K562 (cell line): ENCODE measurements around the gene DHX35. TPM values are rescaled to one million over a fixed set of nuclear protein-coding genes. Genes with fewer than 3 reads are reported as not detected.

ENCODE experiments used
- ATAC-seq: fragments of 200-7000 bp; cut with Tn5 transposase; 3 replicates; pipeline ENCODE4 v1.9.1; 2020; ENCODE audit warnings: moderate library complexity
- BruUV-seq: library from RNA; stranded (reverse); fragments of 400-500 nt; replicated peaks from 2 replicates; lab custom pipeline; 2021; lab: Mats Ljungman, UMichigan
- CTCF ChIA-PET: fragments of 300-600 bp; formaldehyde crosslinking; extraction: SDS; loops from one replicate; lab custom pipeline; 2021; ENCODE audit warnings: low intra/inter-chr PET ratio; lab: Yijun Ruan, JAX
- POLR2A ChIA-PET: fragments of 300-600, 350-650 bp; sonication (Branson Sonifier 250); formaldehyde crosslinking; extraction: SDS; loops from one replicate; lab custom pipeline; 2021; ENCODE audit warnings: antibody characterized with exemption, inconsistent platforms; lab: Yijun Ruan, JAX
- DNase-seq, 4 experiments: peaks; one replicate each; pipeline versions ENCODE4 v3.0.0 to v3.0.0-alpha.2; 2011 to 2018; ENCODE audit warnings: low spot score in 3 of 4, mixed read lengths in 3 of 4; ENCODE audit errors: extremely low read depth in 1 of 4
- FAIRE-seq: peaks from 2 replicates; lab custom pipeline; 2011; peaks lifted over from hg19 to GRCh38; lab: Jason Lieb, UNC
- H2AFZ ChIP-seq: 2 replicates; pipeline ENCODE4 v1.6.0; 2011; ENCODE audit warnings: low read depth, low read length, control low read depth, inconsistent platforms
- H3K27ac ChIP-seq: fragments of 200-600 bp; 3 replicates; pipeline ENCODE4 v1.8.0; 2011; ENCODE audit warnings: low read depth, mild to moderate bottlenecking, control low read depth, inconsistent platforms, low read length, moderate library complexity, mixed read lengths; ENCODE audit errors: extremely low read depth
- H3K27me3 ChIP-seq, 2 experiments: fragments of 300-600 bp in 1 of 2; 2 replicates in 1 of 2; 3 replicates in 1 of 2; pipeline versions ENCODE4 v1.6.0 to v1.8.0; 2011; ENCODE audit warnings: inconsistent platforms in 2 of 2, low read length in 2 of 2, mild to moderate bottlenecking in 1 of 2, mixed read lengths in 1 of 2, moderate library complexity in 1 of 2; ENCODE audit not compliant: control insufficient read depth in 2 of 2, insufficient read depth in 2 of 2
- H3K36me3 ChIP-seq: fragments of 300-600 bp; 3 replicates; pipeline ENCODE4 v1.8.0; 2011; ENCODE audit warnings: mild to moderate bottlenecking, low read length, inconsistent platforms; ENCODE audit not compliant: control insufficient read depth, insufficient read depth
- H3K4me1 ChIP-seq, 2 experiments: fragments of 200-600 bp in 1 of 2; replicated peaks in 1 of 2; 2 replicates in 1 of 2; 3 replicates in 1 of 2; pipeline versions ENCODE4 v1.5.1 to v1.8.0; 2011; ENCODE audit warnings: inconsistent platforms in 2 of 2, low read length in 2 of 2, mild to moderate bottlenecking in 1 of 2, mixed read lengths in 1 of 2, moderate library complexity in 1 of 2; ENCODE audit not compliant: control insufficient read depth in 2 of 2, insufficient read depth in 2 of 2
- H3K4me2 ChIP-seq: 2 replicates; pipeline ENCODE4 v1.6.1; 2011; ENCODE audit warnings: low read length, control low read depth, inconsistent platforms, mixed read lengths; ENCODE audit not compliant: insufficient read depth
- H3K4me3 ChIP-seq: fragments of 200-600 bp; sonication (generic), shearing (Covaris generic); 2 replicates; pipeline ENCODE4 v1.5.1; 2016; ENCODE audit warnings: control low read depth, inconsistent platforms
- H3K79me2 ChIP-seq: fragments of 200-600 bp; 3 replicates; pipeline ENCODE4 v1.8.0; 2011; ENCODE audit warnings: low read length, inconsistent platforms; ENCODE audit not compliant: control insufficient read depth, insufficient read depth
- H3K9ac ChIP-seq, 2 experiments: 2 replicates each; pipeline versions ENCODE4 v1.6.0 to v1.6.1; 2011; ENCODE audit warnings: low read depth in 2 of 2, low read length in 2 of 2, control low read depth in 1 of 2, inconsistent platforms in 1 of 2, mild to moderate bottlenecking in 1 of 2, mixed read lengths in 1 of 2; ENCODE audit not compliant: insufficient read depth in 1 of 2
- H3K9me1 ChIP-seq: one replicate; pipeline ENCODE4 v1.6.0; 2011; ENCODE audit warnings: inconsistent platforms, mild to moderate bottlenecking, low read length, moderate library complexity; ENCODE audit not compliant: control insufficient read depth, insufficient read depth
- H3K9me3 ChIP-seq: replicated peaks from 2 replicates; pipeline ENCODE4 v1.5.1; 2011; ENCODE audit warnings: low read depth, low read length, inconsistent platforms; ENCODE audit not compliant: control insufficient read depth, insufficient read depth
- H4K20me1 ChIP-seq: replicated peaks from 2 replicates; pipeline ENCODE4 v1.6.1; 2011; ENCODE audit warnings: low read length, inconsistent platforms, mixed read lengths; ENCODE audit not compliant: control insufficient read depth, insufficient read depth
- BMI1 ChIP-seq: fragments of 150-350 bp; IDR thresholded peaks from 2 replicates; pipeline ENCODE4 v1.6.1; 2014; ENCODE audit warnings: low read length
- GATA2 ChIP-seq: sonication (generic); formaldehyde crosslinking; IDR thresholded peaks from 2 replicates; pipeline ENCODE4 v1.4.0; 2020; ENCODE audit warnings: mild to moderate bottlenecking, missing genetic modification reagents
- NFE2L1 ChIP-seq: fragments of 450-650 bp; IDR thresholded peaks from 2 replicates; pipeline ENCODE4 v1.6.1; 2016; ENCODE audit warnings: missing genetic modification characterization, low read depth, mild to moderate bottlenecking, missing compliant biosample characterization, moderate library complexity, borderline replicate concordance
- NR2F6 ChIP-seq: fragments of 450-650 bp; formaldehyde crosslinking; IDR thresholded peaks from 2 replicates; pipeline ENCODE4 v1.4.0; 2020; ENCODE audit warnings: mild to moderate bottlenecking
- POLR2A ChIP-seq: fragments of 450-650 bp; conservative IDR thresholded peaks from 2 replicates; pipeline ENCODE4 v1.6.1; 2016
- RBM15 ChIP-seq: fragments of 200-400 bp; formaldehyde crosslinking; IDR thresholded peaks from 2 replicates; pipeline ENCODE4 v1.6.1; 2018; ENCODE audit warnings: mild to moderate bottlenecking, low read length, moderate library complexity; ENCODE audit not compliant: insufficient read depth
- STAT5A ChIP-seq: IDR thresholded peaks from 2 replicates; pipeline ENCODE4 v1.6.1; 2012; ENCODE audit warnings: low read length, inconsistent platforms, borderline replicate concordance
- TRIM28 ChIP-seq: fragments of 450-650 bp; IDR thresholded peaks from 2 replicates; pipeline ENCODE4 v1.6.1; 2017
- ZNF12 ChIP-seq: sonication (generic); formaldehyde crosslinking; IDR thresholded peaks from 2 replicates; pipeline ENCODE4 v1.4.0; 2020; ENCODE audit warnings: mild to moderate bottlenecking, missing genetic modification reagents
- ZNF143 ChIP-seq: sonication (generic); formaldehyde crosslinking; IDR thresholded peaks from 2 replicates; pipeline ENCODE4 v1.9.0; 2022; ENCODE audit warnings: mild to moderate bottlenecking, missing genetic modification reagents
- ZNF232 ChIP-seq: sonication (generic); formaldehyde crosslinking; IDR thresholded peaks from 2 replicates; pipeline ENCODE4 v1.8.0; 2022; ENCODE audit warnings: mild to moderate bottlenecking, missing genetic modification reagents
- ZNF507 ChIP-seq: conservative IDR thresholded peaks from 2 replicates; pipeline ENCODE4 v1.6.1; 2017; ENCODE audit warnings: missing genetic modification characterization, missing compliant biosample characterization
- ZNF586 ChIP-seq: fragments of 450-650 bp; formaldehyde crosslinking; conservative IDR thresholded peaks from 2 replicates; pipeline ENCODE4 v1.4.0; 2020; ENCODE audit warnings: mild to moderate bottlenecking, moderate library complexity
- ZNF766 ChIP-seq: fragments of 200-800 bp; sonication (Bioruptor generic); conservative IDR thresholded peaks from 2 replicates; pipeline ENCODE4 v1.6.1; 2016; ENCODE audit warnings: missing genetic modification characterization, missing compliant biosample characterization
- in situ Hi-C: fragments of 300-500 bp; cut with MboI; formaldehyde crosslinking; loops from 4 replicates; pipeline ENCODE4 v1.15.0; 2018; ENCODE audit warnings: inconsistent platforms, mixed read lengths
- intact Hi-C: fragments of 100-400 bp; cut with micrococcal nuclease; formaldehyde crosslinking; loops from 2 replicates; pipeline ENCODE4 v1.14.2; 2022
- polyA plus RNA-seq, 8 experiments: library from polyadenylated mRNA; depleted of rRNA in 4 of 8; stranded (reverse) in 5 of 8; unstranded in 3 of 8; fragments of >200 nt; fragmentation: Nextera tagmentation in 2 of 8; fragmentation: Illumina TruSeq in 1 of 8; extraction: Ambion mirVana in 2 of 8; extraction: Trizol in 1 of 8; gene quantifications; 2 replicates each; pipeline versions ENCODE4 v1.2.1 to v1.2.3, GENCODE V29; 2011 to 2014; ENCODE audit warnings: inconsistent platforms in 1 of 8, missing spikeins in 1 of 8
- total RNA-seq, 7 experiments: library from RNA; depleted of rRNA in 6 of 7; stranded (reverse); fragments of >200 nt in 6 of 7; fragmentation: Illumina TruSeq in 2 of 7; extraction: Trizol in 2 of 7; gene quantifications; 2 replicates each; pipeline versions ENCODE4 v1.2.1 to v1.2.3, GENCODE V29; 2011 to 2021; ENCODE audit warnings: low replicate concordance in 1 of 7
- TF ChIP-seq, protein P1 (sequence below): sonication (generic); formaldehyde crosslinking; IDR thresholded peaks from 2 replicates; pipeline ENCODE4 v1.8.1; 2023; ENCODE audit warnings: mild to moderate bottlenecking, missing genetic modification reagents

Gene DHX35
- total and polyA plus RNA-seq, 9 of the 15 experiments (the other 6 are each of a cell fraction or from before 2014, with no cell fraction given), result 6.5 to 25.6 (median 16.9) TPM

GRCh38 chr20:38973107-38973506, 11.0 kb downstream of the DHX35 start:
- in situ Hi-C loops (no loop called here), intact Hi-C loops (no loop called here)
- TF ChIP-seq NFE2L1 (no peak), TRIM28 (no peak), NR2F6 (CRISPR knock-in tag) (no peak), BMI1 (no peak), POLR2A (no peak), ZNF507 (tag) (no peak), ZNF232 (CRISPR knock-in tag) (no peak), STAT5A (no peak), ZNF766 (CRISPR knock-in tag) (no peak), ZNF586 (no peak), GATA2 (no peak), ZNF143 (CRISPR knock-in tag) (no peak), ZNF12 (no peak), RBM15 (no peak)
- TF ChIP-seq, protein P1, sequence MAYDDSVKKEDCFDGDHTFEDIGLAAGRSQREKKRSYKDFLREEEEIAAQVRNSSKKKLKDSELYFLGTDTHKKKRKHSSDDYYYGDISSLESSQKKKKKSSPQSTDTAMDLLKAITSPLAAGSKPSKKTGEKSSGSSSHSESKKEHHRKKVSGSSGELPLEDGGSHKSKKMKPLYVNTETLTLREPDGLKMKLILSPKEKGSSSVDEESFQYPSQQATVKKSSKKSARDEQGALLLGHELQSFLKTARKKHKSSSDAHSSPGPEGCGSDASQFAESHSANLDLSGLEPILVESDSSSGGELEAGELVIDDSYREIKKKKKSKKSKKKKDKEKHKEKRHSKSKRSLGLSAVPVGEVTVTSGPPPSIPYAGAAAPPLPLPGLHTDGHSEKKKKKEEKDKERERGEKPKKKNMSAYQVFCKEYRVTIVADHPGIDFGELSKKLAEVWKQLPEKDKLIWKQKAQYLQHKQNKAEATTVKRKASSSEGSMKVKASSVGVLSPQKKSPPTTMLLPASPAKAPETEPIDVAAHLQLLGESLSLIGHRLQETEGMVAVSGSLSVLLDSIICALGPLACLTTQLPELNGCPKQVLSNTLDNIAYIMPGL (CRISPR knock-in tag), result no peak
- CTCF ChIA-PET, result no interaction called here
- Histone ChIP-seq H2AFZ (no peak overlapping the region), H3K4me1 (peaks cover 0 to 10% of the 10 kb centered on the region in 2 experiments; a peak in 3 of 5 replicates), H3K36me3 (peaks cover 79% of the 10 kb centered on the region), H3K79me2 (peaks cover 11% of the 10 kb centered on the region; the same call in 2 of the 3 replicates), H3K9me3 (no peaks in the 10 kb centered on the region), H3K27ac (no peak overlapping the region), H3K9me1 (no peaks in the 10 kb centered on the region), H3K4me3 (no peak overlapping the region), H3K9ac (no peak overlapping the region), H3K4me2 (no peak overlapping the region), H3K27me3 (no peaks in the 10 kb centered on the region), H4K20me1 (no peaks in the 10 kb centered on the region; the same call in 1 of the 2 replicates)
- no TSS peak for BruUV-seq
- DNase-seq (no peak), ATAC-seq (no peak), FAIRE-seq (no peak)
- POLR2A ChIA-PET, result interaction anchor here (0.7 to 2.1 kb wide), 4 partner anchors 12 to 45 kb away, joined by 3 to 6 read pairs (median 3); no protein-coding TSS in a partner anchor
